MM.1S (cell line): ENCODE results near the gene C4orf51.

Experiments
- CTCF ChIP-seq: fragments of 300-600 bp; sonication (generic); IDR thresholded peaks from 2 replicates; pipeline ENCODE4 v1.5.1; 2016; ENCODE audit warnings: antibody characterized with exemption, low read length, mixed read lengths
- EZH2 ChIP-seq: fragments of 300-600 bp; sonication (generic); optimal IDR thresholded peaks from 2 replicates; pipeline ENCODE3; 2017; ENCODE audit warnings: low read depth, mild to moderate bottlenecking, antibody characterized with exemption, low read length, mixed read lengths
- EZH2phosphoT487 ChIP-seq: fragments of 300-600 bp; sonication (generic); IDR thresholded peaks from 2 replicates; pipeline ENCODE4 v1.6.1; 2018; ENCODE audit warnings: antibody characterized with exemption, low read length

GRCh38 chr4:145732895-145733880 is 53.2 kb downstream of the C4orf51 start:
- no peak for TF ChIP-seq CTCF
- no peak for TF ChIP-seq EZH2
- no peak for TF ChIP-seq EZH2phosphoT487
